Nephron (organoid): Measurements from ENCODE around the gene WASHC2C.
"Not testable (repeated sequence)": the region's sequence is repeated elsewhere in the genome, so short reads cannot be mapped to it uniquely, and the experiment has no call there.

Experiments used
- H3K27ac Mint-ChIP-seq, 3 experiments: 2 replicates each; pipeline ENCODE4 v1.8.0; 2020; ENCODE audit warnings: mixed read lengths in 3 of 3, mild to moderate bottlenecking in 2 of 3, moderate library complexity in 1 of 3
- H3K27me3 Mint-ChIP-seq: 2 replicates; pipeline ENCODE4 v1.8.0; 2021; ENCODE audit warnings: low read depth, mild to moderate bottlenecking, moderate library complexity, mixed read lengths
- H3K36me3 Mint-ChIP-seq: 2 replicates; pipeline ENCODE4 v1.8.0; 2020; ENCODE audit warnings: low read depth, mixed read lengths
- H3K4me1 Mint-ChIP-seq: 2 replicates; pipeline ENCODE4 v1.8.0; 2020; ENCODE audit warnings: mixed read lengths
- H3K4me3 Mint-ChIP-seq, 3 experiments: 2 replicates each; pipeline ENCODE4 v1.8.0; 2020; ENCODE audit warnings: mild to moderate bottlenecking in 3 of 3, mixed read lengths in 3 of 3, moderate library complexity in 2 of 3
- H3K9me3 Mint-ChIP-seq: 2 replicates; pipeline ENCODE4 v1.8.0; 2020; ENCODE audit warnings: mixed read lengths
- TF ChIP-seq, protein P1 (sequence below), 3 experiments: fragments of 200-600 bp; sonication (generic); IDR thresholded peaks; one replicate each; pipeline ENCODE4 v1.5.0; 2021; ENCODE audit warnings: antibody characterized with exemption in 3 of 3; ENCODE audit not compliant: unreplicated experiment in 3 of 3

WASHC2C gene

GRCh38 chr10:45787212-45787741 is 60.2 kb downstream of the WASHC2C start:
- not testable (repeated sequence) for H3K9me3 Mint-ChIP-seq, H3K27me3 Mint-ChIP-seq

DNA sequence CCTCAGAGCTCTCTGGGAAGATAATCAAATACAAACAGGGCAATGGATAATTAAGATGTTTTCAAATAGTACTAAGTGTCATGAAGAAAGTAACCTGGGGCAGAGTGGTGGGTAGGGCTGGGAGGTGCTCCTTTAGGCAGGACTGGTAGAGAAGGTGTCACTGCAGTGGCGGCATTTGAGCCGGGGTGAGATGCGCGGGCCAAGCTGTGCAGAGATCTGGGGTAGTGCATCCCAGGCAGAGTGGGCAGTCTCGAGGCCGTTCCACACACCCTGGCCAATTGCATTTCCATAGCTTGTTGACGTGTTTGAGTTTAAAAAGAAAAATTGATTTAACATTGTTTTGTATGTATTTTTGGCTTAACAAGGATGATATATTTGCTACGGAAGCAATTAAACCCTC is 62.9 kb downstream of the WASHC2C start:
- H3K9me3 Mint-ChIP-seq, H3K27me3 Mint-ChIP-seq, H3K4me3 Mint-ChIP-seq, H3K27ac Mint-ChIP-seq: not testable (repeated sequence)
- H3K4me1 Mint-ChIP-seq: peaks cover 15% of the 10 kb centered on the region
- H3K36me3 Mint-ChIP-seq: peaks cover 36% of the 10 kb centered on the region

More at GRCh38 chr10:45787212-45787741, 60.2 kb downstream of the WASHC2C start:
- Mint-ChIP-seq H3K27ac (peak overlapping the region in 1 of 3 experiments; percentile 20), H3K36me3 (peaks cover 36% of the 10 kb centered on the region), H3K4me1 (peaks cover 15% of the 10 kb centered on the region)
- not testable (repeated sequence) for H3K4me3 Mint-ChIP-seq

- not testable (repeated sequence) for H3K27me3 Mint-ChIP-seq, H3K9me3 Mint-ChIP-seq, H3K4me3 Mint-ChIP-seq
- peaks cover 15% of the 10 kb centered on the region for H3K4me1 Mint-ChIP-seq
- H3K36me3 Mint-ChIP-seq: peaks cover 31% of the 10 kb centered on the region
- peak overlapping the region in 1 of 3 experiments; percentile 16 for H3K27ac Mint-ChIP-seq
Measured at GRCh38 chr10:45790694-45791426, 63.8 kb downstream of the WASHC2C start.

DNA sequence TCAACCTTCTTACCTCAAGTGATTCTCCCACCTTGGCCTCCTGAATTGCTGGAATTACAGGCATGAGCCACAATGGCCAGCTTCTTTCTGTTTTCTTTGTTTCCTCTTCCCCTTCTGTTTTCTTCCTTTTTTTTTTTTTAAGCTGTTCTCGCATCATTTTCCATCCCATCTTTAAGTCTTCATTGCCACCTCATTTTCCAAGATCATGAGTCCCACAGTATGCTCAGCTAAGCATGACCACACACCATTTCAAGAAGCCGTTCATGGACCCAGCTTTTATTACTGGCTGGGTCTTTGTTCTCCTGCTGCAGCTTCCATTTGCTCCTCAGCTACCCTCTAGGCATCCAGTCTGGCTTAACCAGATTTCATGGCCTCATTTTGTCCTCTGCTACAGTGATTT is 67.7 kb downstream of the WASHC2C start:
- H3K36me3 Mint-ChIP-seq: peaks cover 21% of the 10 kb centered on the region
- not testable (repeated sequence) for H3K27ac Mint-ChIP-seq, H3K4me3 Mint-ChIP-seq, H3K9me3 Mint-ChIP-seq, H3K27me3 Mint-ChIP-seq
- peaks cover 11% of the 10 kb centered on the region for H3K4me1 Mint-ChIP-seq

GRCh38 chr10:45803060-45804010 is 76.3 kb downstream of the WASHC2C start:
- H3K9me3 Mint-ChIP-seq: not testable (repeated sequence)

DNA sequence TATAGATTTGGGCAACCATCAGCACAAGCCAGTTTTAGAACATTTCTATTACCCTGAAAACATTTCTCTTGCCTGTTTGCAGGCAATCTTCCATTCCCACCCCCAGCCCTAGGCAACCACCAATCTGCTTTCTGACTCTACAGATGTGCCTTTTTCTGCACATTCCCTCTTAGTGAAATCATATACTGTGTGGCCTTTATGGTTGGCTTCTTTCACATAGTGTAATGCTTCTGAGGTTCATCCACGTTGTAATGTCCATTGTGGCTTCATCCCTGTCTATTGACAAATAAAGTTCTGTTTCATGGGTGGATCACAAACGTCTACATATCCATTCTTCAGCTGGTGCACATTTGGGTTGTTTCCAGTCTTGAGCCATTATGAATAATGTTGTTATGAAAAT is 77.9 kb downstream of the WASHC2C start:
- not testable (repeated sequence) for H3K4me3 Mint-ChIP-seq, H3K4me1 Mint-ChIP-seq, H3K36me3 Mint-ChIP-seq, H3K27me3 Mint-ChIP-seq, H3K27ac Mint-ChIP-seq, H3K9me3 Mint-ChIP-seq

More at GRCh38 chr10:45803060-45804010, 76.3 kb downstream of the WASHC2C start:
- not testable (repeated sequence) for H3K4me1 Mint-ChIP-seq, H3K27me3 Mint-ChIP-seq, H3K36me3 Mint-ChIP-seq, H3K4me3 Mint-ChIP-seq, H3K27ac Mint-ChIP-seq

- no peaks in the 10 kb centered on the region for H3K4me1 Mint-ChIP-seq
- TF ChIP-seq, protein P1, sequence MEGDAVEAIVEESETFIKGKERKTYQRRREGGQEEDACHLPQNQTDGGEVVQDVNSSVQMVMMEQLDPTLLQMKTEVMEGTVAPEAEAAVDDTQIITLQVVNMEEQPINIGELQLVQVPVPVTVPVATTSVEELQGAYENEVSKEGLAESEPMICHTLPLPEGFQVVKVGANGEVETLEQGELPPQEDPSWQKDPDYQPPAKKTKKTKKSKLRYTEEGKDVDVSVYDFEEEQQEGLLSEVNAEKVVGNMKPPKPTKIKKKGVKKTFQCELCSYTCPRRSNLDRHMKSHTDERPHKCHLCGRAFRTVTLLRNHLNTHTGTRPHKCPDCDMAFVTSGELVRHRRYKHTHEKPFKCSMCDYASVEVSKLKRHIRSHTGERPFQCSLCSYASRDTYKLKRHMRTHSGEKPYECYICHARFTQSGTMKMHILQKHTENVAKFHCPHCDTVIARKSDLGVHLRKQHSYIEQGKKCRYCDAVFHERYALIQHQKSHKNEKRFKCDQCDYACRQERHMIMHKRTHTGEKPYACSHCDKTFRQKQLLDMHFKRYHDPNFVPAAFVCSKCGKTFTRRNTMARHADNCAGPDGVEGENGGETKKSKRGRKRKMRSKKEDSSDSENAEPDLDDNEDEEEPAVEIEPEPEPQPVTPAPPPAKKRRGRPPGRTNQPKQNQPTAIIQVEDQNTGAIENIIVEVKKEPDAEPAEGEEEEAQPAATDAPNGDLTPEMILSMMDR (IDR thresholded peaks at IDR 0.05; ENCODE audit: unreplicated experiment in 3 of 3): no peak
- no peak overlapping the region for H3K27ac Mint-ChIP-seq
- H3K27me3 Mint-ChIP-seq: no peaks in the 10 kb centered on the region
- no peaks in the 10 kb centered on the region for H3K9me3 Mint-ChIP-seq
- no peaks in the 10 kb centered on the region for H3K36me3 Mint-ChIP-seq
- H3K4me3 Mint-ChIP-seq: no peak overlapping the region
Measured at GRCh38 chr10:45809837-45810236, 82.8 kb downstream of the WASHC2C start.

GRCh38 chr10:45811075-45811474 is 84.0 kb downstream of the WASHC2C start:
- Mint-ChIP-seq H3K27me3 (no peaks in the 10 kb centered on the region), H3K4me3 (no peak overlapping the region), H3K27ac (no peak overlapping the region), H3K36me3 (no peaks in the 10 kb centered on the region), H3K4me1 (no peaks in the 10 kb centered on the region), H3K9me3 (no peaks in the 10 kb centered on the region)
- TF ChIP-seq, protein P1 (IDR thresholded peaks at IDR 0.05; ENCODE audit: unreplicated experiment in 3 of 3): no peak

DNA sequence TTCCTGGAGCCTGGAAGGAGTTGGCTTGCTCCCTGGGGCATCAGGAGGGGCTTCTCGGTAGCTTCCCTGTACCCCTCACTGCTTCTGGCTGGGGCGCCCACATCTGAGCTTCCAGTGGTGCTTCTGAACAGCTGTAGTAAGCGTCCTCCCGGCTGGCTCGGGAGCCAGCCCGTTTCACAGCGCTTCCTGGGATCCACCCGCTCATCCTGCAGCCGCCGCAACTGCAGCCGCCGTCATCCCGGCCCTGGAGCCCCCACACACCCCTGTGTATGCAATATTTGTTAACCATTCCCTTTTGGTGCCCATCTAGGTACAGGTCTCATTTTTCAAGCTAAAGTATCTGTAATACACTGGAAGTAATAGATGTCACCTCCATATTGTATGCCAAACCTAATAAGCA is 85.9 kb downstream of the WASHC2C start:
- H3K27ac Mint-ChIP-seq, H3K27me3 Mint-ChIP-seq, H3K4me3 Mint-ChIP-seq, H3K4me1 Mint-ChIP-seq, H3K9me3 Mint-ChIP-seq, H3K36me3 Mint-ChIP-seq: not testable (repeated sequence)

GRCh38 chr10:45814146-45814545 is 87.1 kb downstream of the WASHC2C start:
- H3K27me3 Mint-ChIP-seq, H3K4me3 Mint-ChIP-seq, H3K27ac Mint-ChIP-seq, H3K4me1 Mint-ChIP-seq, H3K36me3 Mint-ChIP-seq, H3K9me3 Mint-ChIP-seq: not testable (repeated sequence)
